ENCODE data around the gene HS3ST4. TPM values are rescaled to one million over a fixed set of nuclear protein-coding genes. Genes with fewer than 3 reads are reported as not detected.

HS3ST4 gene
- total RNA-seq, 2 donors from 2014 or later, result not detected

- DNase-seq (ENCODE audit: low spot score), result no peak
- TF ChIP-seq, protein P1, sequence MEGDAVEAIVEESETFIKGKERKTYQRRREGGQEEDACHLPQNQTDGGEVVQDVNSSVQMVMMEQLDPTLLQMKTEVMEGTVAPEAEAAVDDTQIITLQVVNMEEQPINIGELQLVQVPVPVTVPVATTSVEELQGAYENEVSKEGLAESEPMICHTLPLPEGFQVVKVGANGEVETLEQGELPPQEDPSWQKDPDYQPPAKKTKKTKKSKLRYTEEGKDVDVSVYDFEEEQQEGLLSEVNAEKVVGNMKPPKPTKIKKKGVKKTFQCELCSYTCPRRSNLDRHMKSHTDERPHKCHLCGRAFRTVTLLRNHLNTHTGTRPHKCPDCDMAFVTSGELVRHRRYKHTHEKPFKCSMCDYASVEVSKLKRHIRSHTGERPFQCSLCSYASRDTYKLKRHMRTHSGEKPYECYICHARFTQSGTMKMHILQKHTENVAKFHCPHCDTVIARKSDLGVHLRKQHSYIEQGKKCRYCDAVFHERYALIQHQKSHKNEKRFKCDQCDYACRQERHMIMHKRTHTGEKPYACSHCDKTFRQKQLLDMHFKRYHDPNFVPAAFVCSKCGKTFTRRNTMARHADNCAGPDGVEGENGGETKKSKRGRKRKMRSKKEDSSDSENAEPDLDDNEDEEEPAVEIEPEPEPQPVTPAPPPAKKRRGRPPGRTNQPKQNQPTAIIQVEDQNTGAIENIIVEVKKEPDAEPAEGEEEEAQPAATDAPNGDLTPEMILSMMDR (IDR thresholded peaks at IDR 0.05), result no peak
- H3K36me3 ChIP-seq, result no peaks in the 10 kb centered on the region
- no peaks in the 10 kb centered on the region for H3K9me3 ChIP-seq
- no peak for ATAC-seq (ENCODE audit: insufficient number of reproducible peaks, low FRiP score, low read depth)
- H3K4me1 ChIP-seq (ENCODE audit: control insufficient read depth in 1 of 2, low read depth in 2 of 2), result no peaks in the 10 kb centered on the region
- no peak overlapping the region for H3K4me3 ChIP-seq
- H3K27ac ChIP-seq, result no peak overlapping the region
- no peaks in the 10 kb centered on the region for H3K27me3 ChIP-seq (replicated peaks; ENCODE audit: insufficient read depth)
Observed at GRCh38 chr16:25783226-25783625, 91.5 kb downstream of the HS3ST4 start.

DNA sequence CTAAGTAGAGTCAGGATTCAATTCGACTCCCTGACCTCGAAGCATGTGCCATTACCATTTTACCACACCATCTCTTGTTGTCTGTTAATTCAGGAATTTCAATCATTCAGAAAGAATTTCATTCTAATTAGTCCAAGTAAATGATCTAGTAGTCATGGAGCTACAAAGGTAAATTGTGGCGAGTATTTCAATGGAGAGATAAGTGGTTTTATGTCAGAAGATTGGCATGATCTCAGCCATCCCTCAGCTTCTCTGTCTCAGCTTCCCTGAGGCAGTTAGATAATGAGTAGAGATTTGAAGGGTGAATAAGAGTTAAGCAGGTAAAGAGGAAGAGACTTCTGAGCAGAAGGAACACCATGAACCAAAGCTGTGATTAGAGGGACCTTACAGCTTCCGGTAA, 93.6 kb downstream of the HS3ST4 start:
- Histone ChIP-seq H3K9me3 (no peaks in the 10 kb centered on the region), H3K36me3 (no peaks in the 10 kb centered on the region), H3K27ac (no peak overlapping the region), H3K27me3 (replicated peaks; ENCODE audit: insufficient read depth) (no peaks in the 10 kb centered on the region), H3K4me1 (ENCODE audit: control insufficient read depth in 1 of 2, low read depth in 2 of 2) (no peaks in the 10 kb centered on the region), H3K4me3 (no peak overlapping the region)
- ATAC-seq (ENCODE audit: insufficient number of reproducible peaks, low FRiP score, low read depth) (no peak), DNase-seq (ENCODE audit: low spot score) (no peak)
- TF ChIP-seq, protein P1 (IDR thresholded peaks at IDR 0.05), result no peak

GRCh38 chr16:25786748-25787147, 95.0 kb downstream of the HS3ST4 start:
- no peaks in the 10 kb centered on the region for H3K4me1 ChIP-seq (ENCODE audit: control insufficient read depth in 1 of 2, low read depth in 2 of 2)
- no peak overlapping the region for H3K4me3 ChIP-seq
- TF ChIP-seq, protein P1 (IDR thresholded peaks at IDR 0.05), result no peak
- no peaks in the 10 kb centered on the region for H3K9me3 ChIP-seq
- ATAC-seq (ENCODE audit: insufficient number of reproducible peaks, low FRiP score, low read depth), result no peak
- no peak overlapping the region for H3K27ac ChIP-seq
- H3K27me3 ChIP-seq (replicated peaks; ENCODE audit: insufficient read depth), result no peaks in the 10 kb centered on the region
- H3K36me3 ChIP-seq, result no peaks in the 10 kb centered on the region
- no peak for DNase-seq (ENCODE audit: low spot score)

DNA sequence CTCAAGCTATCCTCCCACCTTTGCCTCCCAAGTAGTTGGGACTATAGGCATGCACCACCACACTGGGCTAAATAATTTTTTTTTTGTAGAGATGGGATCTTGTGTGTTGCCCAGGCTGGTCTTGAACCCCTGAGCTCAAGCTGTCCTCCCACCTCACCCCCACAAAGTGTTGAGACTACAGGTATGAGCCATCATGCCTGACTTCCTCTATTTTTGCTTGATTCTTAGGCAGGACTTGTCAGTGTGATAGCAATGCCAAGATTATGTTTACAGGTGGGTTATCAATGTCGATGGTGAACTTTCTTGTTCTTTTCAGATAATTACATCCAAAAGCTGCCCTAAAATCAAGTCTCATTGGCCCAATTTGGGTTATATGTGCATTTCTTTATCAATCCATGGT, 96.9 kb downstream of the HS3ST4 start:
- H3K36me3 ChIP-seq, result no peaks in the 10 kb centered on the region
- H3K4me1 ChIP-seq (ENCODE audit: control insufficient read depth in 1 of 2, low read depth in 2 of 2), result no peaks in the 10 kb centered on the region
- no peak for ATAC-seq (ENCODE audit: insufficient number of reproducible peaks, low FRiP score, low read depth)
- H3K27me3 ChIP-seq (replicated peaks; ENCODE audit: insufficient read depth), result no peaks in the 10 kb centered on the region
- H3K9me3 ChIP-seq, result no peaks in the 10 kb centered on the region
- no peak overlapping the region for H3K27ac ChIP-seq
- TF ChIP-seq, protein P1 (IDR thresholded peaks at IDR 0.05), result no peak
- DNase-seq (ENCODE audit: low spot score), result no peak
- H3K4me3 ChIP-seq, result no peak overlapping the region

DNA sequence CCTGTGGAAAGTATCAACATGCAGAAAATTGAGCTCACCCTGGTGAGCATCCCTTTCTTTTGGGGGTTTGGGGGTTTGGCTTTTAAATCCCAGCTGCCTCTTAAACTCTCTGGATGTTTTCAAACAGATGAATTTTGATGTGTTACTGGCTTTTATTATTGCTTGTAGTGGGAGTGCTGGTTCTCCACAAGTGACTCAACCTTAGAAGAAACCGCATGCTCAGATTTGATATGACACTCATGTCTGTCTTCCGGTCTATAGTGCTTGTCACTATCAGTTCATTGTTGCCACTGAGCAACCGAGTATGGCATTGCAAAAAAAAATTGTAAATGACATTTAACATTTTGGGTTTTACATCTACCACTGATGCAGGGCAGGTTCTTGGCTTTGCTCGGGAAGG, 104.5 kb downstream of the HS3ST4 start:
- DNase-seq (ENCODE audit: low spot score) (no peak), ATAC-seq (ENCODE audit: insufficient number of reproducible peaks, low FRiP score, low read depth) (no peak)
- no peaks in the 10 kb centered on the region for H3K4me1 ChIP-seq (ENCODE audit: control insufficient read depth in 1 of 2, low read depth in 2 of 2)
- no peak overlapping the region for H3K4me3 ChIP-seq
- H3K36me3 ChIP-seq, result no peaks in the 10 kb centered on the region
- no peaks in the 10 kb centered on the region for H3K9me3 ChIP-seq
- TF ChIP-seq, protein P1 (IDR thresholded peaks at IDR 0.05), result no peak
- H3K27me3 ChIP-seq (replicated peaks; ENCODE audit: insufficient read depth), result no peaks in the 10 kb centered on the region
- no peak overlapping the region for H3K27ac ChIP-seq

Measured in thoracic aorta (tissue), 2 donors.